ENCODE measurements around the gene MAOB. TPM values are rescaled to one million over a fixed set of nuclear protein-coding genes. Genes with fewer than 3 reads are reported as not detected.

Gene MAOB
- total and polyA plus RNA-seq, 2 experiments from 2014 or later = 0.09 TPM; not detected in 1

DNA sequence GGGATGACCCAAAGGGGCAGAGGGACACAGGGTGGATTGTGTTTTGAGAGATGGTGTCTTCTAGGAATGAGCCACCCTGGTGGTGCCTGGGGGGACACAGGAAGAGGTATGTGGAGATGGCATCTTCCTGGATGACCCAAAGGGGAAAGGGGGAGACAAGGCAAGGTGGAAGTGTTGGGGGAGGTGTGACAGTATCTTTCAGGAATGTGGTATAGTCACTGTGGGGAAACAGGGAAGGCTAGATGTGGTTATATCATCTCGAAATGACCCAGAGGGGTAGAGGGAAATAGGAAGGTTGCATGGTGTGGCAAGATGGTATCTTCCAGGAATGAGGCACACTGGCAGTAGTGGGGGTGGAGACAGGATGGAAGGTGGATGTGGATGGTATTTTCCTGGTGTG lies 163.3 kb downstream of the MAOB start:
- Histone ChIP-seq H3K27me3 (replicated peaks; ENCODE audit: insufficient read depth) (no peaks in the 10 kb centered on the region), H3K79me2 (ENCODE audit: insufficient read depth) (no peaks in the 10 kb centered on the region), H3K9me3 (ENCODE audit: low read depth) (no peaks in the 10 kb centered on the region), H3K36me3 (ENCODE audit: low read depth) (no peaks in the 10 kb centered on the region), H3K9ac (no peak overlapping the region), H3K9me2 (ENCODE audit: insufficient read depth) (no peaks in the 10 kb centered on the region), H3K4me1 (ENCODE audit: insufficient read depth) (no peaks in the 10 kb centered on the region), H3K4me3 (no peak overlapping the region), H4K20me1 (ENCODE audit: insufficient read depth) (no peaks in the 10 kb centered on the region), H3F3A (ENCODE audit: insufficient read depth) (no peaks in the 10 kb centered on the region), H3K27ac (no peak overlapping the region), H3K4me2 (ENCODE audit: unreplicated experiment) (no peak overlapping the region), H2AFZ (no peak overlapping the region)
- WGBS, 2 experiments (ENCODE audit: low coverage in 1 of 2, low lambda C conversion rate in 2 of 2, missing lambda C conversion rate in 2 of 2) = 67 to 70% methylated on average over 1 of the region's 1 CpG
- no peak for DNase-seq
- in situ Hi-C loops (cut with MboI) = no loop called here
- TF ChIP-seq EZH2 (IDR thresholded peaks at IDR 0.05; ENCODE audit: insufficient read depth, poor library complexity, severe bottlenecking) = no peak
- no peak for TF ChIP-seq EZH2phosphoT487 (IDR thresholded peaks at IDR 0.05; ENCODE audit: insufficient read depth, low read depth)

DNA sequence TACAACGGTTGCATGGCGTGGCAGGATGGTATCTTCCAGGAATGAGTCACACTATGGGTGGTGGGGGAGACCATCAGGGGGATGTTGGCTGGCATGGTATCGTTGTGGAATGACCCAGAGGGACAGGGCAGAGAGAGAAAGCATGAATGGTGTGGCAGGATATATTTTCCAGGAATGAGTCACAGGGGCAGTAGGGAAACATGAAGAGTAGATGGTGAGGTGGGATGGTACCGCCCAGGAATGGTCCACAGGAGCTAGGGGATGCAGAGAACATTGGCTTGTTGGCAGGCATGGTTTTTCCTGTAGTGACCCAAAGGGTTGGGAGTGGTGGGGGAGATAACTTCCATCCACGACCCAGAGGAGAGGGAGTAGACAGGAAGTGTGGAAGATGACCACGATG lies 163.7 kb downstream of the MAOB start:
- no peaks in the 10 kb centered on the region for H3K4me1 ChIP-seq (ENCODE audit: insufficient read depth)
- H3K9ac ChIP-seq = no peak overlapping the region
- H3K4me2 ChIP-seq (ENCODE audit: unreplicated experiment) = no peak overlapping the region
- H3K36me3 ChIP-seq (ENCODE audit: low read depth) = no peaks in the 10 kb centered on the region
- in situ Hi-C loops (cut with MboI) = no loop called here
- H3K4me3 ChIP-seq = no peak overlapping the region
- TF ChIP-seq EZH2phosphoT487 (IDR thresholded peaks at IDR 0.05; ENCODE audit: insufficient read depth, low read depth) = no peak
- TF ChIP-seq EZH2 (IDR thresholded peaks at IDR 0.05; ENCODE audit: insufficient read depth, poor library complexity, severe bottlenecking) = no peak
- no peaks in the 10 kb centered on the region for H3K79me2 ChIP-seq (ENCODE audit: insufficient read depth)
- WGBS, 2 experiments (ENCODE audit: low coverage in 1 of 2, low lambda C conversion rate in 2 of 2, missing lambda C conversion rate in 2 of 2) = 78 to 84% methylated on average over 3 to 6 of the region's 6 CpGs
- no peaks in the 10 kb centered on the region for H3F3A ChIP-seq (ENCODE audit: insufficient read depth)
- no peaks in the 10 kb centered on the region for H3K9me2 ChIP-seq (ENCODE audit: insufficient read depth)
- no peaks in the 10 kb centered on the region for H4K20me1 ChIP-seq (ENCODE audit: insufficient read depth)
- no peak for DNase-seq
- no peak overlapping the region for H3K27ac ChIP-seq
- no peak overlapping the region for H2AFZ ChIP-seq
- no peaks in the 10 kb centered on the region for H3K9me3 ChIP-seq (ENCODE audit: low read depth)
- H3K27me3 ChIP-seq (replicated peaks; ENCODE audit: insufficient read depth) = no peaks in the 10 kb centered on the region

DNA sequence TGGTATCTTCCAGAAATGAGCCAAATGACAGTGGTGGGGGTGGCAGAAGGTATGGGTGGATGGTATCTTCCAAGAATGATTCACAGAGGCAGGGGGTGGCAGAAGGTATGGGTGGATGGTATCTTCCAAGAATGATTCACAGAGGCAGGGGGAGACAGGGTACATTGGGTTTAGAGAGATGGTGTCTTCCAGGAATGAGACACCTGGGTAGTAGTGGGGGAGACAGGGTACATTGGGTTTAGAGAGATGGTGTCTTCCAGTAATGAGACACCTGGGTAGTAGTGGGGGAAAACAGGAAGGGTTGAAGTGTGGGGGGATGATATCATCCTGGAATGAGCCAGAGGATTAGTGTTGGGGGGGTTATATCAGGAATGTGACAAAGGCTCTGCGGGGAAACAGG lies 164.2 kb downstream of the MAOB start:
- in situ Hi-C loops (cut with MboI) = no loop called here

GRCh38 chrX:43717161-43717560 lies 165.1 kb downstream of the MAOB start:
- Histone ChIP-seq H4K20me1 (ENCODE audit: insufficient read depth) (no peaks in the 10 kb centered on the region), H3K9ac (no peak overlapping the region), H2AFZ (no peak overlapping the region), H3K9me3 (ENCODE audit: low read depth) (no peaks in the 10 kb centered on the region), H3K27me3 (replicated peaks; ENCODE audit: insufficient read depth) (no peaks in the 10 kb centered on the region), H3K4me2 (ENCODE audit: unreplicated experiment) (no peak overlapping the region), H3K27ac (no peak overlapping the region), H3K79me2 (ENCODE audit: insufficient read depth) (no peaks in the 10 kb centered on the region), H3K4me3 (no peak overlapping the region), H3F3A (ENCODE audit: insufficient read depth) (no peaks in the 10 kb centered on the region), H3K4me1 (ENCODE audit: insufficient read depth) (no peaks in the 10 kb centered on the region), H3K9me2 (ENCODE audit: insufficient read depth) (no peaks in the 10 kb centered on the region), H3K36me3 (ENCODE audit: low read depth) (no peaks in the 10 kb centered on the region)
- WGBS, 2 experiments (ENCODE audit: low coverage in 1 of 2, low lambda C conversion rate in 2 of 2, missing lambda C conversion rate in 2 of 2) = 60 to 67% methylated on average over 1 of the region's 1 CpG
- no peak for DNase-seq
- in situ Hi-C loops (cut with MboI) = no loop called here
- TF ChIP-seq EZH2 (IDR thresholded peaks at IDR 0.05; ENCODE audit: insufficient read depth, poor library complexity, severe bottlenecking) (no peak), EZH2phosphoT487 (IDR thresholded peaks at IDR 0.05; ENCODE audit: insufficient read depth, low read depth) (no peak)

More for the DNA sequence above, 164.2 kb downstream of the MAOB start:
- TF ChIP-seq EZH2 (IDR thresholded peaks at IDR 0.05; ENCODE audit: insufficient read depth, poor library complexity, severe bottlenecking) = no peak
- TF ChIP-seq EZH2phosphoT487 (IDR thresholded peaks at IDR 0.05; ENCODE audit: insufficient read depth, low read depth) = no peak
- Histone ChIP-seq H4K20me1 (ENCODE audit: insufficient read depth) (no peaks in the 10 kb centered on the region), H3K36me3 (ENCODE audit: low read depth) (no peaks in the 10 kb centered on the region), H3K27ac (no peak overlapping the region), H3K4me1 (ENCODE audit: insufficient read depth) (no peaks in the 10 kb centered on the region), H3K4me2 (ENCODE audit: unreplicated experiment) (no peak overlapping the region), H3K9ac (no peak overlapping the region), H3K9me3 (ENCODE audit: low read depth) (no peaks in the 10 kb centered on the region), H3K9me2 (ENCODE audit: insufficient read depth) (no peaks in the 10 kb centered on the region), H3K4me3 (no peak overlapping the region), H2AFZ (no peak overlapping the region), H3K79me2 (ENCODE audit: insufficient read depth) (no peaks in the 10 kb centered on the region), H3K27me3 (replicated peaks; ENCODE audit: insufficient read depth) (no peaks in the 10 kb centered on the region), H3F3A (ENCODE audit: insufficient read depth) (no peaks in the 10 kb centered on the region)
- DNase-seq = no peak
- WGBS, 2 experiments (ENCODE audit: low coverage in 1 of 2, low lambda C conversion rate in 2 of 2, missing lambda C conversion rate in 2 of 2) = 80 to 88% methylated on average over 1 of the region's 1 CpG

DNA sequence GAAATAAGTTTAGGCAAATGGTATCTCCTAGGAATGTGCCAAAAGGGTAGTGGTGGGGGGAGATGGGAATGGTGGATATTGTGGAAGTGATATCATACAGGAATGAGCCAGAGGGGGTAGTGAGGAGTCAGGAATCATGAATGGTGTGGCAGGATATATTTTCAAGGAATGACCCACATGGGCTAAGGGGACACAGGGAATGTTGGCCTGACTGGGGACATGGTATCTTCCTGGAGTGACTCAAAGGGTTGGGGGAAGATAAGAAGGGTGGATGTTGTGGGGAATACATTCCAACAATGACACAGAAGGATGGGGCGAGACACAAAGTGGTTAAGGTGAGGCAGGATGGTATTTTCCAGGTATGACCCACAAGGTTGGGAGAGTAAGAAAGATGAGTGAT lies 165.6 kb downstream of the MAOB start:
- Histone ChIP-seq H3K79me2 (ENCODE audit: insufficient read depth) (no peaks in the 10 kb centered on the region), H3F3A (ENCODE audit: insufficient read depth) (no peaks in the 10 kb centered on the region), H3K9me2 (ENCODE audit: insufficient read depth) (no peaks in the 10 kb centered on the region), H3K36me3 (ENCODE audit: low read depth) (no peaks in the 10 kb centered on the region), H3K4me2 (ENCODE audit: unreplicated experiment) (no peak overlapping the region), H3K9me3 (ENCODE audit: low read depth) (no peaks in the 10 kb centered on the region), H4K20me1 (ENCODE audit: insufficient read depth) (no peaks in the 10 kb centered on the region), H3K4me1 (ENCODE audit: insufficient read depth) (no peaks in the 10 kb centered on the region), H3K27me3 (replicated peaks; ENCODE audit: insufficient read depth) (no peaks in the 10 kb centered on the region), H3K27ac (no peak overlapping the region), H3K4me3 (no peak overlapping the region), H3K9ac (no peak overlapping the region), H2AFZ (no peak overlapping the region)
- no peak for DNase-seq
- TF ChIP-seq EZH2 (IDR thresholded peaks at IDR 0.05; ENCODE audit: insufficient read depth, poor library complexity, severe bottlenecking) (no peak), EZH2phosphoT487 (IDR thresholded peaks at IDR 0.05; ENCODE audit: insufficient read depth, low read depth) (no peak)
- 80 to 100% methylated on average over 1 of the region's 1 CpG for WGBS, 2 experiments (ENCODE audit: low coverage in 1 of 2, low lambda C conversion rate in 2 of 2, missing lambda C conversion rate in 2 of 2)
- in situ Hi-C loops (cut with MboI) = no loop called here

Other genes starting within 250 kb of the MAOB start
- 0.76 TPM in 1 of 2 replicates, not detected in the other for gene MAOA, start 226.2 kb downstream of the MAOB start, total RNA-seq (2014; rRNA removed; shearing (Covaris generic))
- 0.09 TPM in 1 of 2 replicates, not detected in the other for gene MAOA, start 226.2 kb downstream of the MAOB start, polyA plus RNA-seq (2016; fragmentation: Nextera tagmentation; extraction: Ambion mirVana)
- 0.13 and 0.22 TPM in 2 replicates for gene NDP, start 90.9 kb upstream of the MAOB start, total RNA-seq (2014; rRNA removed; shearing (Covaris generic))
- 0.42 and 0.79 TPM in 2 replicates for gene NDP, start 90.9 kb upstream of the MAOB start, polyA plus RNA-seq (2016; fragmentation: Nextera tagmentation; extraction: Ambion mirVana)